Mucosa of rectum (tissue), 2 donors: ENCODE data around the gene HLCS.

Source experiments
- H3K27ac ChIP-seq, 2 donors: one replicate each; pipeline ENCODE4 v1.7.0; 2013; ENCODE audit warnings: inconsistent platforms in 2 of 2, low read depth in 2 of 2, low read length in 2 of 2
- H3K27me3 ChIP-seq, 2 donors: one replicate each; pipeline ENCODE4 v1.7.0; 2013; ENCODE audit warnings: low read length in 2 of 2; ENCODE audit not compliant: control insufficient read depth in 2 of 2, insufficient read depth in 2 of 2
- H3K36me3 ChIP-seq, 2 donors: one replicate each; pipeline ENCODE4 v1.7.0; 2013; ENCODE audit warnings: low read length in 2 of 2; ENCODE audit not compliant: control insufficient read depth in 2 of 2, insufficient read depth in 2 of 2
- H3K4me1 ChIP-seq, 2 donors: one replicate each; pipeline ENCODE4 v1.7.0; 2013; ENCODE audit warnings: low read length in 2 of 2, mild to moderate bottlenecking in 1 of 2; ENCODE audit not compliant: control insufficient read depth in 2 of 2, insufficient read depth in 2 of 2
- H3K4me3 ChIP-seq, 2 donors: one replicate each; pipeline ENCODE4 v1.7.0; 2013; ENCODE audit warnings: low read length in 2 of 2
- H3K9ac ChIP-seq, 2 donors: one replicate each; pipeline ENCODE4 v1.7.0; 2013; ENCODE audit warnings: low read length in 2 of 2, low read depth in 1 of 2, mild to moderate bottlenecking in 1 of 2
- H3K9me3 ChIP-seq, 2 donors: one replicate each; pipeline ENCODE4 v1.7.0; 2013; ENCODE audit warnings: low read length in 2 of 2; ENCODE audit not compliant: control insufficient read depth in 2 of 2
- donor health status: healthy.
- donor health status: Normal muscosa, but diverticular disease.

The HLCS gene

DNA sequence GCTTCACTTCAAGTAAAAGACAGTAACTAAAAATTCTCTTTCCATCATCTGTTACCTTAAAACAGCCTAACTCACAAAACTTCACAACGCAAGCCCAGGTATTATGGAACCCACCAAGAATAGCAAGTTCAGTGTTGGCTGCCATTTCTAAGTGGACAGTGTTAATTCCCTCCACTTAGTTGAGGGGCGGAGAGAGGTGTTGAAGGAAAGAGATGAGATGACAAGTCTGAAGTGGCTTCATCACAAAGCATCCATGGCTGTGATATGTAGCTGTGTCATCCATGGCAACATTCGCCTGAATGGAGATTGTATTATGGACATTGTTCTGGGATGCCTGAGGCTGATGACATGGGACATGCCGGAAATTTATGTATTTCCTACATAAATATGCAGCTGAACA lies 165.7 kb downstream of the HLCS start:
- Histone ChIP-seq H3K9ac (no peak overlapping the region), H3K4me3 (no peak overlapping the region), H3K27ac (no peak overlapping the region), H3K27me3 (no peaks in the 10 kb centered on the region), H3K36me3 (no peaks in the 10 kb centered on the region), H3K9me3 (peaks cover 3 to 14% of the 10 kb centered on the region in 2 donors), H3K4me1 (no peaks in the 10 kb centered on the region)

DNA sequence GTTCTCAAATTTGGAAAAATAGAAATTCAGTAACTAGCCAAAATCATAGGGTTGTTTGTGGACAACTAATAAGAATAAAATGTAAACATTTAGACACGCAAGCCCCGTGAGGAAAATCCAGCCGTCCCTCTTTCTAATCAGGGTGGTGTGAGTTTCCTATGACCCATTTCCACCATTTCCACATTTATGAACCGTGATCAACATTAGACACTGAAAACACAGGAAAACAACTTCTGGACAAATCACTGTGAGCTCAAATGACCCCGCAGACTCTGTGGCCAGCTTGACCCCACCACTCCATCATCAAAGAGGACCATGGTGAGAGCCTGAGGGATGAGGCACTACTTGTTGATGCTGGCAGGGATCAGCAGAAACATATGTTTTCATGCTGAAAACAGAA lies 166.6 kb downstream of the HLCS start:
- H3K9me3 ChIP-seq, result peaks cover 3 to 14% of the 10 kb centered on the region in 2 donors

DNA sequence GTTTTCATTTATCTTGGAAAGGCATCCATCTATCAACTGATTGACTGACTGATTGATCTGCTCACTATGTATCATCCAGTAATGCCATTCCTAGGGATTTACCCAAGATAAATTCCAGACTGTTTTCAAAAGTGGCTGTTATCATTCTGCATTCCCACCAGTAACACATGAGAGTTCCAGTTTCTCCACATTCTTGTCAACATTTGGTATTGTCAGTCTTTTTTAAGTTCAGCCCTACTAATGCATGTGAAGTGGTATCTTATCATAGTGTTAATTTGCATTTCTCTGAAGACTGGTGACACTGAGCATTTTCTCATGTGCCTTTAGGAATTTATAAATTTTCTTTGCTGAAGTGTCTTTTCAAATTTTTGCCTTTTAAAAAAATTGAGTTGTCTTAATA lies 168.0 kb downstream of the HLCS start:
- Histone ChIP-seq H3K9ac (no peak overlapping the region), H3K4me1 (no peaks in the 10 kb centered on the region), H3K36me3 (no peaks in the 10 kb centered on the region), H3K9me3 (peaks cover 3 to 14% of the 10 kb centered on the region in 2 donors), H3K4me3 (no peak overlapping the region), H3K27me3 (no peaks in the 10 kb centered on the region), H3K27ac (no peak overlapping the region)

More for the DNA sequence above, 166.6 kb downstream of the HLCS start:
- Histone ChIP-seq H3K27me3 (no peaks in the 10 kb centered on the region), H3K9ac (no peak overlapping the region), H3K4me3 (no peak overlapping the region), H3K36me3 (no peaks in the 10 kb centered on the region), H3K27ac (no peak overlapping the region), H3K4me1 (no peaks in the 10 kb centered on the region)

DNA sequence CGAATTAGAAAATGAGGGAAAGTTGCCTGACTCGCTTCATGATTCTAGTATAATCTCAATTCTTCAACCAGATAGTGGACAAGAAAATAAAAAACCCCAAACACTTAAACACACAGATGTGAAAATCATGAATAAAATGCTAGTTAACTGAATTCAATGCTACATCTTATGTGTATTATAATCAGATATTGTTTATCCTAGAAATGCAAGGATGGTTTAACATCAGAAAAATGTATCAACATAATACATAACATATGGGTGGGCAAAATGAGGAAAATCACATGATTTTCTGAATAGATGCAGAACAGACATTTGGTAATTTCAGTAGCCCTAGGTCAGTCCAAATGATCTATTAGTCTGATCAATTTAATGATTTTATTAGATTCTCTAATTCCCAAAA lies 170.4 kb downstream of the HLCS start:
- H3K9me3 ChIP-seq, result peaks cover 3 to 14% of the 10 kb centered on the region in 2 donors
- H3K4me3 ChIP-seq, result no peak overlapping the region
- no peaks in the 10 kb centered on the region for H3K27me3 ChIP-seq
- no peak overlapping the region for H3K27ac ChIP-seq
- H3K36me3 ChIP-seq, result no peaks in the 10 kb centered on the region
- no peaks in the 10 kb centered on the region for H3K4me1 ChIP-seq
- H3K9ac ChIP-seq, result no peak overlapping the region

DNA sequence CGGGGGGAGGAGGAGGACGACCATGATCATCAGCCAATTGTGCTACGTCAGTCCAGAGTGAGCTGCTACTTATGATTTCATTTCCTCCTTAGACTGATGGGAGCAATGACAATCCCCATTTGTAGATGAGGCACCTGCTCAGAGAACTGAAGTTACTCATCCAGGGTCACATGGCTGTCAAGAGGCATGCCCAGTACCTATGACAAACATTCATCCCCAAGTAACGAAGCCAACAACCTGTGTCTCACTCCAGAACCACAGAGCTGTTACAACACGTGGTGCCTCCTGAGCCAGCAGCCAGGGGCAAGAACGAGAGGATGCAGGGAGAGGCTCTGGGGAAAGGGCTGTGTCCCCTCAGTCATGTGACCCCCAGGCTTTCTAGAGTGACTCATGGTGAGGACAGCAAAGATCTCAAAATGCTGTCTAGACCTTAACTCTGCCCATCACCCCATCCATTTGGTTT lies 173.9 kb downstream of the HLCS start:
- Histone ChIP-seq H3K9me3 (peaks cover 0 to 5% of the 10 kb centered on the region in 2 donors), H3K27ac (no peak overlapping the region), H3K36me3 (no peaks in the 10 kb centered on the region)

DNA sequence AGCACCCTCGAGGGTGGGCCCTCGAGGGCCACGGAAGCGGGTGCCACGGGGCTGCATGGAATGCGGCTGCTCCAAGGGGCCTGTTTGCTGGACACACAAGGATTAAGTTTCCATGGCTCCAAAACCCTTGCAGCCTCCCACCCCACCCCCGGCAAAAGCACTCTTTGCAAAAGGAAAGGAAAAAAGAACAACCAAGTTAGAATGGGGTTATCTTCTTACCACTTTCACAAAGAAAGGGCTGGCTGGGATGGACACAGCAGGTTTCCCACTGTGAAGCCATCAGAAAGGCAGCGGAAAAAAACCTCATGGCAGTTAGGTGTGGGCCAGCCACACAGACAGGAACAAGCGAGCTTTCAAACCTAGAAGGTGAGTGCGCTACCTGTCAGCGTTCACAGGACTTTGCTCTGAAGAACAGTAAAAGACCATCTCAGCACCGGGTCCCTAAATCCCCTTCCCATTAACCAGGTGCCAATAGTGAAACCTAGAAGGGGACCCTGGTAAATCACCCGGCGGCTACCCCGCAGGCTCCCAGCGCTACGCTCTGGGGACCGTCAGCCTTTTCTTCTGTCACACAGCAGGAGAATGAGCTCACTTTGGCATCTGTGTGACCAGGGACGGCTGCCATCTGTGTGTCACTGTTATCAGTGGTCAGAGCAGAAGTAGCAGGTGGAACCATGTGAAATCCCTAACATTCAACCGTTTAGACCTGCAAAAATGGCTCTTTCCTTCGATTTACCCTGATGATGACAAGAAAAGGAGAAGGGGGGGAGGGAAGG lies 174.6 kb downstream of the HLCS start:
- no peak overlapping the region for H3K4me3 ChIP-seq
- H3K27ac ChIP-seq, result no peak overlapping the region
- peaks cover 3 to 8% of the 10 kb centered on the region in 2 donors for H3K4me1 ChIP-seq
- H3K27me3 ChIP-seq, result no peaks in the 10 kb centered on the region
- H3K9me3 ChIP-seq, result peaks cover 0 to 4% of the 10 kb centered on the region in 2 donors
- no peaks in the 10 kb centered on the region for H3K36me3 ChIP-seq
- H3K9ac ChIP-seq, result no peak overlapping the region

More for the DNA sequence above, 173.9 kb downstream of the HLCS start:
- Histone ChIP-seq H3K4me3 (no peak overlapping the region), H3K4me1 (peaks cover 3 to 7% of the 10 kb centered on the region in 2 donors), H3K9ac (no peak overlapping the region), H3K27me3 (no peaks in the 10 kb centered on the region)

DNA sequence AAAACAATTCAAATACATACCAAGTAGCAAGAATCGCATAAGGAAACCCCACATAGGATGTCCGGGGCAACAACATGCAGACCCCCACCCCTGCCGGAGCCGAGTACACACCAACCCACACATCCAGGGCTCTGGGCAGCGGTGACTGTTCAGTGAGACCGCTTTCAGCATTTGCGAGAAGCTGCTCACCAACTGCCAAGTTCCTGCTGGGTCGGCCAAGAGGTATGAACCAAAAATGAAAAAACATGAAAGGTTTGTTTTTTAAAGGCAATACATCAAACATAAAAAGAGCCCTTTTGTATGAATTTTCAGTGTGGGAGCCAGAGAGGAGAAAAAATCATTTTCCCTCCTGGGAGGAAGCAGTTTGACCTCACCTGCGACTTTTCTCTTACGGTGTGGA lies 175.3 kb downstream of the HLCS start:
- Histone ChIP-seq H3K27me3 (no peaks in the 10 kb centered on the region), H3K4me3 (no peak overlapping the region), H3K9me3 (peaks cover 0 to 2% of the 10 kb centered on the region in 2 donors), H3K9ac (no peak overlapping the region), H3K27ac (no peak overlapping the region), H3K36me3 (no peaks in the 10 kb centered on the region), H3K4me1 (peaks cover 3 to 8% of the 10 kb centered on the region in 2 donors)

DNA sequence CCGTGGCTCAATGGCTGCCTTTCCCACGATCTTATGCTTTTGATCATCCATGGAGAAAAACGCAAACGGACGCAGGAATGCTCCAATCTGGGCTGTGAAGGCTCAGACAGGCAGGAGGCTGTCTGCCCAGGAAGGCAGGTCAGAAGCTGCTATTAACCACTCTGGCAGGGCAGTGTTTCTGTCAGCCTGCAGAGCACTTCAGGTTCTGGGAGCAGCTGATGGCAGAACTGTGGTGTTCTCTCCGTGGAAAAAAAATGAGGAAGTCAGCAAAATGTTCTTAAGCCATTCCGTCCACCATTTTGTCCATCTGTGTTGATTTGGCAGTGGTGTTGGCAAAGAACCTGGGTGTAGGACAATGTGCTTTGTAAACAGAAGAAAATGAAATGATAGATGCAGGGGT lies 175.9 kb downstream of the HLCS start:
- Histone ChIP-seq H3K36me3 (no peaks in the 10 kb centered on the region), H3K9me3 (no peaks in the 10 kb centered on the region), H3K4me1 (peaks cover 3 to 8% of the 10 kb centered on the region in 2 donors), H3K27ac (no peak overlapping the region), H3K9ac (no peak overlapping the region), H3K4me3 (no peak overlapping the region), H3K27me3 (no peaks in the 10 kb centered on the region)

DNA sequence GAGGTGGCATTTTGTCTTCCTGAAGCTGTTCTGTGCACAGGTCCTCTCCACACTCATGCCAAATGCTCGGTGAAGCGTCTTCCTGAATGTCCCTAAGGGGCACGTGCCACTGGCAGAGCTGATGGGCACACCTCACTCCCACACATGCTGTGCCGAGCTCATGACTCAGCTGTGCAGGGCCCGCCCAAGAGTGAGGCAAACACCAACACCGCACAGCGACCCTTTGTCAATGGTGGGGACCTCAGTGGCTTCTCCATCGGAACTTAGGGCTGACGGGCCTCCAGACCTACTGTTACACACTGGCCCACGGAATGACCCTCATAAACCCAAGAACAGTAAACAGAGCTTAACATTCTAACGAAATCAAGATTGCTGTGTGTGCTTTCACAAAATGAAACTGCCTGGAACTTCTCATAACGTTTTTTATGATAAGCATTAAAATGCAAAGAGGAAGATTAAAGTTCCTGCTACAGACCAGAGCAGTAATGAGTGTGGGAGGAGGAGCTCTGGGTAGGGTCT lies 178.3 kb downstream of the HLCS start:
- Histone ChIP-seq H3K36me3 (no peaks in the 10 kb centered on the region), H3K27ac (peak overlapping the region; percentile 69 to 77), H3K4me3 (peak overlapping the region; percentile 44 to 75), H3K9me3 (no peaks in the 10 kb centered on the region), H3K4me1 (peaks cover 3 to 10% of the 10 kb centered on the region in 2 donors), H3K27me3 (no peaks in the 10 kb centered on the region), H3K9ac (peak overlapping the region in 1 of 2 donors; percentile 49)

DNA sequence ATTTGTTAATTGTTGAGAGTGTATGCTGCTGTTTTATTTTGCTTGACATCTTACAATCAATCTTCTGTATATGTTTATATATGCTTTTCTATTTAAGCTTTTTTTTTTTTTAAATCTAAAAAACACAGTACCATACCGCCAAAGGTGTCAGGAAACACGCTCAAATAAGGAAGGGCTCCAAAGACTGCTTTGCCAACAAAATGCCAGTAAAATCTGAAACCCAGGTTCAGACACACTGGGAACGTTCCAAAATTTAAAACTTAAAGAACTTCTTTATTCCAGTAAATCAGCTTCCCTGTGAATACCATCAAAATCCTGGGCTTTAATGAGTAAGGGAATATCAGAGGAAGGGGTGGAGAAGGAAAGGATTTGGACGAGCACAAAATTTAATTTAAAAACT lies 180.3 kb downstream of the HLCS start:
- Histone ChIP-seq H3K9me3 (no peaks in the 10 kb centered on the region), H3K9ac (no peak overlapping the region), H3K27me3 (no peaks in the 10 kb centered on the region), H3K27ac (no peak overlapping the region), H3K4me3 (no peak overlapping the region), H3K4me1 (peaks cover 3 to 10% of the 10 kb centered on the region in 2 donors), H3K36me3 (no peaks in the 10 kb centered on the region)
